ENCODE measurements around the gene PTPRT. TPM values are rescaled to one million over a fixed set of nuclear protein-coding genes. Genes with fewer than 3 reads are reported as not detected.

The PTPRT gene
- total RNA-seq, 1 experiment from 2014 or later, result not detected

- intact Hi-C loops (cut with micrococcal nuclease), result no loop called here
- Histone ChIP-seq H4K20me1 (ENCODE audit: insufficient read depth) (no peaks in the 10 kb centered on the region), H3K27ac (ENCODE audit: low read depth, low read length) (no peak overlapping the region), H3K9ac (ENCODE audit: low read length) (no peak overlapping the region), H3K4me3 (replicated peaks in 1 of 2; ENCODE audit: low read depth in 1 of 2, low read length in 2 of 2) (no peak overlapping the region), H3K9me2 (ENCODE audit: insufficient read depth) (no peaks in the 10 kb centered on the region), H3K9me3 (ENCODE audit: control insufficient read depth in 1 of 2, insufficient read depth in 1 of 2, low read depth in 1 of 2, low read length in 2 of 2) (peaks cover 28 to 29% of the 10 kb centered on the region in 2 experiments; a peak in 2 of 4 replicates), H3K79me2 (ENCODE audit: insufficient read depth, low read length) (no peaks in the 10 kb centered on the region), H3K36me3 (ENCODE audit: control insufficient read depth in 1 of 2, insufficient read depth in 2 of 2, low read length in 2 of 2) (no peaks in the 10 kb centered on the region), H2AFZ (ENCODE audit: low read depth, low read length, poor library complexity, severe bottlenecking) (no peak overlapping the region), H3K4me1 (ENCODE audit: control insufficient read depth in 1 of 2, insufficient read depth in 2 of 2, low read length in 2 of 2) (no peaks in the 10 kb centered on the region), H3K27me3 (ENCODE audit: insufficient read depth, low read length) (no peaks in the 10 kb centered on the region), H3K4me2 (ENCODE audit: low read length) (no peak overlapping the region)
- POLR2A ChIA-PET, result no interaction called here
- DNase-seq (ENCODE audit: low read depth, low spot score), result no peak
- RAD21 ChIA-PET (ENCODE audit: low non-redundant PET in 1 of 2, low total read pairs in 2 of 2, uncharacterized antibody in 2 of 2, unreplicated experiment in 2 of 2), result no interaction called here
- TF ChIP-seq YY1 (IDR thresholded peaks at IDR 0.05; ENCODE audit: extremely low read depth, insufficient replicate concordance, low read depth, low read length) (no peak), ZFX (IDR thresholded peaks at IDR 0.05) (no peak), JUND (IDR thresholded peaks at IDR 0.05) (no peak), REST (IDR thresholded peaks at IDR 0.05; ENCODE audit: low read depth) (no peak), POLR2AphosphoS5 (IDR thresholded peaks at IDR 0.05; ENCODE audit: low read depth, low read length) (no peak), EZH2 (IDR thresholded peaks at IDR 0.05) (no peak), SIN3A (IDR thresholded peaks at IDR 0.05; ENCODE audit: low read depth) (no peak), SRF (IDR thresholded peaks at IDR 0.05; ENCODE audit: low read depth) (no peak)
- no TSS peak for BruUV-seq (replicated peaks)
- ATAC-seq, result no peak
- CTCF ChIA-PET, result no interaction called here
Measured at GRCh38 chr20:42788707-42789106, 401.0 kb downstream of the PTPRT start.

Measured in HCT116 (cell line).